ENCODE results near the gene ZEB1.
A peak's percentile ranks its signal among the peaks of the same experiment; 100 is the strongest.
"Not testable (repeated sequence)": the region's sequence is repeated elsewhere in the genome, so short reads cannot be mapped to it uniquely, and the experiment has no call there.

Gene ZEB1

DNA sequence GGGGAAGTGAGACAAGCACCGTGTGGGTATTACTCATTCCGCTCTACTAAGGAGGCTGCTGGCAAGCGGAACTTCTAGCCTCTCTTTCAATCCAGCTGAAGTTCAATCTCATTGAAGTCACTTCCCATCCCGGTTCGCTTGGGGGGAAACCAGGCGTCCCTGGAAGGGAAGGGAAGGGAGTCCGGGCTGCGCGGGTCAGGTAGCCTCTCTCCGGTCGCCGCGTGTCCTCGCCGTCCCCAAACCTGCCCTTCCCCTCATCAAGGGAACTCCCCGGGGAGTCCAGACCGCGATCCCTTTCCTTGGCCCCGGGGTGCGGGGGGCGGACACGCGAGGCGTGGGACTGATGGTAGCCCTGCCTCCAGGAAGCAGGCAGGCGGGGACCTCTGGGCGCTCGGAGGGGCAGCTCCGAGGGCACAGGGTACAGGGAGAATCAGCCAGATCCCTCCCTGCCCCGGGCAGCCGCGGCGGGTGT lies 598 bp upstream of the ZEB1 start:
- no peak for DNase-seq (ENCODE audit: low read depth)

- DNase-seq (ENCODE audit: low read depth) = peak; percentile 3
These were observed 860 bp downstream of the ZEB1 start for GRCh38 chr10:31319602-31320549.

- DNase-seq (ENCODE audit: low read depth) = no peak
These were observed 1.7 kb downstream of the ZEB1 start for GRCh38 chr10:31320550-31321211.

DNA sequence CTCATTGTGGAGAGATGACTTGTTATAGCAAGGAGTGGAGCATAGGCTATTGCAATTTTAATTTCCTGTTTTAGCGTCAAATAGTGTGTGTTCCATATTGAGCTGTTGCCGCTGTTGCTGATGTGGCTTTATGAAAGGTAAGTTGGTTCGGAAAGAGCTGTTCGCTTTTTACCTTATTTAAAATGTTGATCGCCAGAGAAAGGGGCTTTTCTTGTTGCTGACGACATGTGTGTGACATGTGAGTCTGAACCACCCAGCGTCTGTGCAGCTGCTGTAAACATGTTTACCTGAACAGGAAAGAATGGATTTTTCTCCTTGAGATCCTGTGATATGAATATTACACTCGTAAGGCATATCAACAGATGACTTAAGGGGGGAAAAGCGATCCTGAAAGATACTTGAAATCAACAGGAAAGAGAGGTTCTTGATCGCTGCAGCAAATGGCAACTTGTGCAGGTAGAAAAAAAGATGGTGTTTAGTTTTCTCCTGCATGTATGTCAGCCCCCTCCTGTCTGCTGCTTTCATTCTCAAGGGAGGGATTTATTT lies 2.5 kb downstream of the ZEB1 start:
- DNase-seq (ENCODE audit: low read depth) = peak; percentile 4

GRCh38 chr10:31322647-31323046 lies 3.6 kb downstream of the ZEB1 start:
- no peak for DNase-seq (ENCODE audit: low read depth)

GRCh38 chr10:31340343-31340742 lies 21.3 kb downstream of the ZEB1 start:
- DNase-seq (ENCODE audit: low read depth) = no peak

GRCh38 chr10:31341552-31341951 lies 22.5 kb downstream of the ZEB1 start:
- no peak for DNase-seq (ENCODE audit: low read depth)

GRCh38 chr10:31343009-31343408 lies 24.0 kb downstream of the ZEB1 start:
- no peak for DNase-seq (ENCODE audit: low read depth)

DNA sequence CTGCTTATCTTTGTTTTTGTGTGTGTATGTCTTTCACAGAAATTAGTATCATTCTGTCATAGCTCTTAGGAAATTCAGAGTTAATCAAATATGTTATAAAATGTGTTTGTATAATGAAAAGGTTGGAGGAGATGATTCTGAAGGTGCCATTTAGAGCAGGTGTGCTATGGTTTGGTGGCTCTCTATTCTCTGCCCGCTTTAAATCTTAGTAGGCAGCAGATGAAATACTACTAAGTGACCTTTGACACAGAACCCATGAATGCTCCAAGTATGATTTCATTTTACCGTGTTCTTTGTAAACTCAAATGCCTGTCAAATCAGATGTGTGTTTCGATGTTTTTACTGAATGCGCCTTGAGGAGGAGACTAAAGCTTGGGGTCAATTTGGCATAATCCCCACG lies 24.5 kb downstream of the ZEB1 start:
- DNase-seq (ENCODE audit: low read depth) = no peak

GRCh38 chr10:31345886-31346285 lies 26.9 kb downstream of the ZEB1 start:
- no peak for DNase-seq (ENCODE audit: low read depth)

DNA sequence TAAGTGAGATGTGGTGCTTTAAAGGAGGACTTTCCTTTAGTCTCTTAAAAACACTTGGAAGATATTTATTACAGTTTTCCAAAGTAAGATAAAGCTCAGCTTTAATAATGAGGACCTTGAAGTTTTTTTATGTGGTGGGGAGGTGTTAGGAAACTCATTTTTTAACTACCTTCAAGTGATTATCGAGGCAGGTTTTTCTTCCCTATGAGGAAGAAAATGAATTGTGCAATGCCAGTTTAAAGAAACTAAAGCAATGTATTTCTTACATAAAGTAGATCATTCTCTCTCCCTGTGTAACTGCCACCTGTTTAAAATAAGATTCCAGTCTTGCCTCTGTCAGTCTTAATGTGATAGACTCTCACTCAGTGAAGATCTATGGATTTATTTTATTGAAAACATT lies 27.9 kb downstream of the ZEB1 start:
- DNase-seq (ENCODE audit: low read depth) = no peak

DNA sequence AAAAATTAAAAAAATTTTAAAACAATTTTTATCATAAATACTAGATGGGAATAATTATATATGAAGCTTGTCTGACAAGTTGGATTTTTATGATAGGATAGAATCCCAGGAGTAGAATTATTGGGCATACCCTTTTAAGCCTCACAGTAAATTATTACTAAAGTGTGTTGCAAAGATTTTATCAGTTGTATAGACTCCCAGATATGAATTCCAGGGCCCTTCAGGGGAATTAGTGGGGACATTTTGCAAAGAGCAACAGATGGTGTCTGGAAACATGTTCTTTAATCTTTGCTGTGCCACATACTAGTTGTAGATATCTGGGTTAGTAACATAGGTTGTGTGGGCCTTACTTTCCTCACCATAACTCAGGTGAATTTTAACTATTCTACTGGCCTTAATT lies 28.7 kb downstream of the ZEB1 start:
- no peak for DNase-seq (ENCODE audit: low read depth)

- DNase-seq (ENCODE audit: low read depth) = no peak
These were observed 31.9 kb downstream of the ZEB1 start for GRCh38 chr10:31350891-31351290.

DNA sequence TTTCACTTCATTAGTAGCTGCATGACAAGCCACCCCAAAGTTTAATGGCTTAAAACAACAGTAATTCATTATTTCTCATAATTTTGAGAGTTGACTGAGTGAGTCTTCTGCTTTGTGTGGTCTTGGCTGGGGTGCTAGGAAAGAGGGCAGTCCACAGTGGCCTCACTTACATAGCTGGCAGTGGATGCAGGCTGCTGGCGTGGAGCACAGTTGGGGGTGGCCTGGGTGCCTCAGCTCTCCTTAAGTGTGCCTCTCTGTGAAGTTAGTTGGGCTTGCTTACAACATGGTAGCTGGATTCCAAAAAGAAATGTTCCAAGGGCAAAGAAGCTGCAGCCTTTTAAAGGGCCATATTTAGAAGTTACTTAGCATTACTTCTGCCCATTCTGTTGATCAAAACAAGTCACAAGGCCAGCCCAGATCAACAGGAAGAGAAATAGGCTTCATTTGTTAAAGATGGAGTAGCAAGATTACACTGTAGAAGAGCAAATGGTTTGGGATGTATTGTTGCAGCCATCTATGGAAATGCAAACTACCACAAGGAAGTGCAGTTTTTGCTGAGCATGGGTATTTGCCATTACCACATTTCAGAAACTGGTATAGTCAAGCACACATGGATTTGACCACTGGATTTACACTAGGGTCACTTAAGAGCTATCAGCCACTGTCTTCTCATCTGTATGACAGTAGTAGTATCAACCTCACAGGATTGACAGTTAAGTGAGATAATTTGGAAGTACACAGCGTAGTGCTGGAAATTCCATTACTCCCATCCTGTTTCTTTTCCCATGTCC lies 33.6 kb downstream of the ZEB1 start:
- no peak for DNase-seq (ENCODE audit: low read depth)

- peak; percentile 24 for DNase-seq (ENCODE audit: low read depth)
These were observed 34.6 kb downstream of the ZEB1 start for GRCh38 chr10:31353574-31353973.

GRCh38 chr10:31358688-31359330 lies 39.8 kb downstream of the ZEB1 start:
- no peak for DNase-seq (ENCODE audit: low read depth)

DNA sequence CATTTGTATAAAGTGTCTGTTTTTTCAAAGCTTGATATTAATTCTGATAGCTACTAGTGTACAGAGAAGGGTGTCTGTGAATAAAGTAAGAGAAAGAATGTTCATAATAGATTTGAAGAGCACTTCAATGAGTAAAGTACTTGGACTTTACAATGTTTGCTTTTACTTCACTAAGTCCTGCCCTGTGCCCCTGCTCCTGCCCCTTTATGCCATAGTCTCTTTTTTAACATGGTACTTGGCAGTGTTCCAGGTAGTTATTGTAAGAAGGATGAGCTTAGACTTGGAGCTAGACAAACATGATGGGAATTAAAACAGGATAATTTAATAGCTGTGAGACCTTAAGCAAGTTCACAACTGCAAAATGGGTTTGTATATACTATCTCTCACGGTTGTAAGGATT lies 41.0 kb downstream of the ZEB1 start:
- DNase-seq (ENCODE audit: low read depth) = no peak

DNA sequence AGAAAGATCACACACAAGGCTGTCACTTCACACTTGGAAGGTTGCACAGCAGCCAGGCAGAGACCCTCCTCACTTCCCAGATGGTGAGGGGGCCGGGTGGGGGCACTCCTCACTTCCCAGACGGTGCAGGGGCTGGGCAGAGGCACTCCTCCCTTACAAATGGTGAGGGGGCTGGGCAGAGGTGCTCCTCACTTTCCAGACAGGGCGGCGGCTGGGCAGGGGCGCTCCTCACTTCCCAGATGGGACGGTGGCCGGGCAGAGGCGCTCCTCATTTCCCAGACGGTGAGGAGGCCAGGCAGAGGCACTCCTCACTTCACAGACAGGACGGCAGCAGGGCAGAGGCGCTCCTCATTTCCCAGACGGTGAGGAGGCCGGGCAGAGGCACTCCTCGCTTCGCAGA lies 42.5 kb downstream of the ZEB1 start:
- not testable (repeated sequence) for DNase-seq (ENCODE audit: low read depth)

GRCh38 chr10:31362023-31362641 lies 43.1 kb downstream of the ZEB1 start:
- no peak for DNase-seq (ENCODE audit: low read depth)

DNA sequence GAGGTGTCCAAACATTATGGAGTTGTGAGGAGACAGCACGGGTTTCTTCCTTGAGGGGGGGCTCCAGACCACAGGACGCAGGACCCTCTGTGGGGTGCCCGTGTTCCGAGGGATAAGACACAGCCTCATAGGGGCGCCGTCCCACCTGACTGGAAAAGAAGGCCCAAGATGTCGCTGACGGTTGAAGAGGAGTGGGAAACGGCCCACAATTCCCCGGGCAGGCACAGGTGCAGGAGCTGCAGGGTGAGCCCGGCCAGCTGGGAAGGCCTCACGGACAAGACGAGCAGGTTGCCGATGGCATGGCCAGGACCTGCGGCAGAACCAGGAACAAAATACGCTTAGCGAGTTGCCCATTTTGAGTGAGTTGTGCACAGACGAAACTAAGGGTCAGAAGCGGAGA lies 44.7 kb downstream of the ZEB1 start:
- not testable (repeated sequence) for DNase-seq (ENCODE audit: low read depth)

GRCh38 chr10:31364238-31364637 lies 45.2 kb downstream of the ZEB1 start:
- DNase-seq (ENCODE audit: low read depth) = not testable (repeated sequence)
